H1 (cell line): ENCODE results near the gene GFOD1. TPM values are rescaled to one million over a fixed set of nuclear protein-coding genes. Genes with fewer than 3 reads are reported as not detected.
A peak's percentile ranks its signal among the peaks of the same experiment; 100 is the strongest.

Experiments used
- CTCF ChIA-PET: fragments of 300-600 bp; sonication (Branson Sonifier 250); formaldehyde crosslinking; loops from one replicate; lab custom pipeline; 2021; ENCODE audit not compliant: partially characterized antibody; lab: Charles Lee
- POLR2A ChIA-PET: fragments of 300-600 bp; sonication (Branson Sonifier 250); formaldehyde crosslinking; loops from one replicate; lab custom pipeline; 2021; ENCODE audit warnings: inconsistent platforms; ENCODE audit not compliant: partially characterized antibody; lab: Charles Lee
- DNase-seq, 2 experiments: peaks; one replicate each; pipeline versions ENCODE4 v3.0.0 to v3.0.0-alpha.2; 2010 to 2022; ENCODE audit warnings: low spot score in 2 of 2, low read depth in 1 of 2, mixed read lengths in 1 of 2
- FAIRE-seq: peaks from 2 replicates; lab custom pipeline; 2011; peaks lifted over from hg19 to GRCh38; lab: Jason Lieb, UNC
- H2AFZ ChIP-seq: 2 replicates; pipeline ENCODE4 v1.8.1; 2012; ENCODE audit warnings: low read length, inconsistent platforms
- H2AK5ac ChIP-seq: 2 replicates; pipeline ENCODE4 v1.6.1; 2013; ENCODE audit warnings: low read depth, low read length
- H2BK120ac ChIP-seq: replicated peaks from 2 replicates; pipeline ENCODE3; 2013; ENCODE audit warnings: low read depth, low read length, inconsistent platforms
- H2BK12ac ChIP-seq: 2 replicates; pipeline ENCODE4 v1.6.1; 2013; ENCODE audit warnings: low read depth, low read length
- H2BK15ac ChIP-seq: 2 replicates; pipeline ENCODE4 v1.6.1; 2013; ENCODE audit warnings: low read length
- H2BK20ac ChIP-seq: 2 replicates; pipeline ENCODE4 v1.6.1; 2013; ENCODE audit warnings: low read length
- H2BK5ac ChIP-seq: 2 replicates; pipeline ENCODE4 v1.6.1; 2013; ENCODE audit warnings: low read depth, low read length
- H3K14ac ChIP-seq: 2 replicates; pipeline ENCODE4 v1.6.1; 2013; ENCODE audit warnings: inconsistent platforms; ENCODE audit not compliant: insufficient read length
- H3K18ac ChIP-seq: 2 replicates; pipeline ENCODE4 v1.6.1; 2013; ENCODE audit warnings: low read length; ENCODE audit errors: extremely low read depth
- H3K23ac ChIP-seq: 2 replicates; pipeline ENCODE4 v1.6.1; 2013; ENCODE audit warnings: inconsistent platforms; ENCODE audit not compliant: insufficient read length
- H3K23me2 ChIP-seq: 2 replicates; pipeline ENCODE4 v1.6.1; 2013; ENCODE audit warnings: low read depth, low read length
- H3K27ac ChIP-seq: 2 replicates; pipeline ENCODE4 v1.6.1; 2011; ENCODE audit warnings: low read depth, low read length, inconsistent platforms
- H3K27me3 ChIP-seq, 4 experiments: replicated peaks in 1 of 4; 1 replicate in 1 of 4; 2 replicates in 3 of 4; pipeline versions ENCODE4 v1.6.1 to v1.8.1; 2011 to 2013; ENCODE audit warnings: low read length in 3 of 4, mild to moderate bottlenecking in 3 of 4, inconsistent platforms in 2 of 4, mixed read lengths in 2 of 4, moderate library complexity in 1 of 4; ENCODE audit not compliant: control insufficient read depth in 3 of 4, insufficient read depth in 3 of 4; ENCODE audit errors: extremely low read depth in 1 of 4
- H3K36me3 ChIP-seq, 4 experiments: 2 replicates each; pipeline versions ENCODE4 v1.6.1 to v1.8.1; 2011 to 2013; ENCODE audit warnings: mild to moderate bottlenecking in 4 of 4, low read length in 3 of 4, moderate library complexity in 2 of 4, control low read depth in 1 of 4, inconsistent platforms in 1 of 4; ENCODE audit not compliant: insufficient read depth in 4 of 4, control insufficient read depth in 2 of 4
- H3K4ac ChIP-seq: replicated peaks from 2 replicates; pipeline ENCODE3; 2013; ENCODE audit warnings: low read length, low read depth, mixed read lengths, inconsistent platforms; ENCODE audit not compliant: insufficient read length
- H3K4me1 ChIP-seq, 4 experiments: replicated peaks in 1 of 4; 1 replicate in 1 of 4; 2 replicates in 3 of 4; pipeline versions ENCODE4 v1.6.1 to v1.8.1; 2011 to 2013; ENCODE audit warnings: low read length in 3 of 4, inconsistent platforms in 2 of 4, mixed read lengths in 1 of 4; ENCODE audit not compliant: insufficient read depth in 4 of 4, control insufficient read depth in 3 of 4
- H3K4me2 ChIP-seq, 2 experiments: 2 replicates each; pipeline versions ENCODE4 v1.6.1 to v1.8.1; 2011 to 2013; ENCODE audit warnings: low read depth in 2 of 2, low read length in 2 of 2, control low read depth in 1 of 2, inconsistent platforms in 1 of 2, mild to moderate bottlenecking in 1 of 2; ENCODE audit not compliant: insufficient read depth in 1 of 2
- H3K4me3 ChIP-seq, 4 experiments: fragments of 200-600, 300-600 bp in 1 of 4; sonication (generic), shearing (Covaris generic), sonication (Bioruptor Twin) in 1 of 4; 2 replicates each; pipeline versions ENCODE4 v1.5.1 to v1.8.1; 2011 to 2016; ENCODE audit warnings: low read length in 4 of 4, low read depth in 3 of 4, control low read depth in 2 of 4, inconsistent platforms in 2 of 4, mild to moderate bottlenecking in 2 of 4, mixed read lengths in 1 of 4, moderate library complexity in 1 of 4; ENCODE audit not compliant: insufficient read depth in 2 of 4; ENCODE audit errors: extremely low read depth in 1 of 4
- H3K56ac ChIP-seq: replicated peaks from 2 replicates; pipeline ENCODE3; 2013; ENCODE audit warnings: low read depth, mild to moderate bottlenecking, mixed read lengths, low read length, inconsistent platforms; ENCODE audit not compliant: insufficient read length
- H3K79me1 ChIP-seq: 2 replicates; pipeline ENCODE4 v1.6.1; 2013; ENCODE audit warnings: low read depth, low read length, control low read depth
- H3K79me2 ChIP-seq, 2 experiments: 2 replicates each; pipeline versions ENCODE4 v1.6.1 to v1.8.1; 2012 to 2013; ENCODE audit warnings: low read length in 2 of 2, mild to moderate bottlenecking in 2 of 2, inconsistent platforms in 1 of 2; ENCODE audit not compliant: insufficient read depth in 2 of 2, control insufficient read depth in 1 of 2
- H3K9ac ChIP-seq, 4 experiments: replicated peaks in 1 of 4; 1 replicate in 1 of 4; 2 replicates in 3 of 4; pipeline versions ENCODE4 v1.6.1 to v1.8.1; 2011 to 2013; ENCODE audit warnings: low read depth in 3 of 4, low read length in 3 of 4, control low read depth in 2 of 4, mild to moderate bottlenecking in 2 of 4, moderate library complexity in 2 of 4, inconsistent platforms in 1 of 4; ENCODE audit errors: extremely low read depth in 1 of 4
- H3K9me3 ChIP-seq, 2 experiments: 2 replicates each; pipeline versions ENCODE4 v1.6.1 to v1.8.1; 2012 to 2013; ENCODE audit warnings: mild to moderate bottlenecking in 2 of 2, moderate library complexity in 2 of 2, control low read depth in 1 of 2, inconsistent platforms in 1 of 2, low read depth in 1 of 2, low read length in 1 of 2, mixed read lengths in 1 of 2; ENCODE audit not compliant: insufficient read depth in 2 of 2
- H4K20me1 ChIP-seq, 2 experiments: replicated peaks in 1 of 2; 2 replicates each; pipeline versions ENCODE3 to v1.8.1; 2011 to 2013; ENCODE audit warnings: inconsistent platforms in 2 of 2, low read length in 2 of 2, mild to moderate bottlenecking in 1 of 2; ENCODE audit not compliant: insufficient read depth in 2 of 2, control insufficient read depth in 1 of 2
- H4K5ac ChIP-seq: 2 replicates; pipeline ENCODE4 v1.6.1; 2013; ENCODE audit warnings: low read length, low read depth, mixed read lengths, inconsistent platforms; ENCODE audit not compliant: insufficient read length
- H4K8ac ChIP-seq: 2 replicates; pipeline ENCODE4 v1.8.0; 2013; ENCODE audit warnings: mild to moderate bottlenecking, moderate library complexity, low read length, inconsistent platforms; ENCODE audit not compliant: insufficient read depth; ENCODE audit errors: extremely low read depth
- H4K91ac ChIP-seq: replicated peaks from 2 replicates; pipeline ENCODE3; 2013; ENCODE audit warnings: low read length, mixed read lengths, inconsistent platforms; ENCODE audit not compliant: insufficient read length
- CBX5 ChIP-seq: fragments of 300-800, 300-1000 bp; sonication (generic); IDR thresholded peaks from 2 replicates; pipeline ENCODE4 v1.7.1; 2016; ENCODE audit warnings: antibody characterized with exemption, low read length, low read depth
- CEBPB ChIP-seq: IDR thresholded peaks from 2 replicates; pipeline ENCODE4 v1.6.1; 2012; ENCODE audit warnings: low read depth, low read length
- CHD1 ChIP-seq: IDR thresholded peaks from 2 replicates; pipeline ENCODE4 v1.6.1; 2012; ENCODE audit warnings: low read depth, low read length, improper control_type of control experiment
- GABPA ChIP-seq: IDR thresholded peaks from 2 replicates; pipeline ENCODE4 v1.6.1; 2011; ENCODE audit warnings: mild to moderate bottlenecking, low read length, moderate library complexity, borderline replicate concordance; ENCODE audit not compliant: insufficient read depth
- GTF2F1 ChIP-seq: IDR thresholded peaks from 2 replicates; pipeline ENCODE4 v1.6.1; 2012; ENCODE audit warnings: low read depth, low read length, improper control_type of control experiment, borderline replicate concordance
- HDAC2 ChIP-seq, 2 experiments: fragments of 300-600 bp in 1 of 2; sonication (generic) in 1 of 2; IDR thresholded peaks; 2 replicates each; pipeline ENCODE4 v1.6.1; 2011 to 2012; ENCODE audit warnings: low read depth in 2 of 2, low read length in 2 of 2, mild to moderate bottlenecking in 2 of 2, moderate library complexity in 2 of 2, borderline replicate concordance in 1 of 2, inconsistent platforms in 1 of 2
- NANOG ChIP-seq: IDR thresholded peaks from 2 replicates; pipeline ENCODE4 v1.6.1; 2011; ENCODE audit warnings: low read length, low read depth, mild to moderate bottlenecking, inconsistent platforms; ENCODE audit not compliant: insufficient read depth, poor library complexity, severe bottlenecking
- POLR2A ChIP-seq, 2 experiments: IDR thresholded peaks; 1 replicate in 1 of 2; 2 replicates in 1 of 2; pipeline ENCODE4 v1.6.1; 2011; ENCODE audit warnings: low read depth in 2 of 2, low read length in 2 of 2, mild to moderate bottlenecking in 2 of 2; ENCODE audit errors: control extremely low read depth in 1 of 2
- POLR2AphosphoS5 ChIP-seq: IDR thresholded peaks from 2 replicates; pipeline ENCODE4 v1.6.1; 2011; ENCODE audit warnings: low read depth, low read length
- SIN3A ChIP-seq, 2 experiments: IDR thresholded peaks in 1 of 2; conservative IDR thresholded peaks in 1 of 2; 2 replicates each; pipeline ENCODE4 v1.6.1; 2011 to 2012; ENCODE audit warnings: low read length in 2 of 2, improper control_type of control experiment in 1 of 2, low read depth in 1 of 2, mild to moderate bottlenecking in 1 of 2
- SUZ12 ChIP-seq: fragments of 200-600 bp; sonication (generic); IDR thresholded peaks from 2 replicates; pipeline ENCODE4 v1.6.1; 2012; ENCODE audit warnings: mild to moderate bottlenecking, inconsistent platforms, low read length, moderate library complexity, mixed read lengths
- TBP ChIP-seq: IDR thresholded peaks from 2 replicates; pipeline ENCODE4 v1.6.1; 2011; ENCODE audit warnings: low read depth, low read length, improper control_type of control experiment
- TEAD4 ChIP-seq: IDR thresholded peaks from 2 replicates; pipeline ENCODE4 v1.6.1; 2012; ENCODE audit warnings: low read depth, low read length, inconsistent platforms, mixed read lengths
- ZNF274 ChIP-seq: IDR thresholded peaks from 2 replicates; pipeline ENCODE4 v1.7.0; 2012; ENCODE audit warnings: low read length, borderline replicate concordance; ENCODE audit errors: extremely low read depth
- WGBS, 2 experiments: shearing (Covaris generic) in 1 of 2; methylation state at CpG; one replicate each; pipeline versions ENCODE4 v1.1.6 to v1.1.7; 2013 to 2015; ENCODE audit warnings: low lambda C conversion rate in 2 of 2, mixed read lengths in 2 of 2, inconsistent platforms in 1 of 2, low coverage in 1 of 2, missing lambda C conversion rate in 1 of 2; ENCODE audit not compliant: insufficient replicate concordance in 2 of 2, insufficient coverage in 1 of 2, insufficient read length in 1 of 2; ENCODE audit errors: extremely low coverage in 1 of 2, missing lambda C conversion rate in 1 of 2; 5-methylcytosine and 5-hydroxymethylcytosine counted together
- polyA plus RNA-seq, 7 experiments: library from polyadenylated mRNA; depleted of rRNA in 3 of 7; stranded (reverse) in 5 of 7; unstranded in 2 of 7; fragments of >200 nt in 5 of 7; fragments of 200-250 nt in 2 of 7; gene quantifications; 1 replicate in 5 of 7; 2 replicates in 1 of 7; 4 replicates in 1 of 7; pipeline versions ENCODE4 v1.2.1 to v1.2.3, GENCODE V29; 2011 to 2013; ENCODE audit warnings: missing spikeins in 2 of 7, mixed read lengths in 2 of 7
- total RNA-seq: library from RNA; stranded (reverse); fragmentation: NEBNext Ultra II Directional; extraction: Animal tissue kit (Norgen Biotek cat#: 25700); gene quantifications from 2 replicates; pipeline ENCODE4 v1.2.1, GENCODE V29; 2021

The GFOD1 gene
- total and polyA plus RNA-seq, 2 of the 8 experiments (the other 6 are each of a cell fraction or from before 2014, with no cell fraction given), result 2.5 to 8.8 TPM

GRCh38 chr6:13417431-13417830, 70.0 kb downstream of the GFOD1 start:
- peaks cover 6 to 15% (median 10%) of the 10 kb centered on the region in 4 experiments; a peak in 6 of 7 replicates for H3K4me1 ChIP-seq
- no peak overlapping the region for H3K9ac ChIP-seq
- ChIA-PET POLR2A (no interaction called here), CTCF (interaction anchor here (1.1 to 1.3 kb wide), 2 partner anchors 10 to 11 kb away, joined by 3 to 4 read pairs; no protein-coding TSS in a partner anchor)
- no peak overlapping the region for H3K14ac ChIP-seq
- no peak overlapping the region for H3K18ac ChIP-seq
- no peak for DNase-seq
- peak overlapping the region; percentile 67; the same call in 1 of the 2 replicates for H2BK20ac ChIP-seq
- 0 out of 2 replicates have a peak overlapping the region, but pooled peaks have one; percentile 66 for H2BK15ac ChIP-seq
- H4K20me1 ChIP-seq, result no peaks in the 10 kb centered on the region
- H3K23ac ChIP-seq, result no peak overlapping the region
- no peak overlapping the region for H3K4me2 ChIP-seq
- WGBS, 2 experiments, result 74% methylated on average over 6 of the region's 6 CpGs; no CpG with 5 or more reads in 1 of the 2 experiments
- H3K9me3 ChIP-seq, result no peaks in the 10 kb centered on the region
- no peaks in the 10 kb centered on the region for H3K23me2 ChIP-seq
- no peak overlapping the region for H2BK5ac ChIP-seq
- no peak overlapping the region for H3K4me3 ChIP-seq
- no peak overlapping the region for H2AK5ac ChIP-seq
- peak overlapping the region; percentile 10; the same call in 1 of the 2 replicates for H2BK12ac ChIP-seq
- no peak overlapping the region for H2BK120ac ChIP-seq
- no peak overlapping the region for H3K27ac ChIP-seq
- H4K5ac ChIP-seq, result no peak overlapping the region
- no peak for FAIRE-seq
- H2AFZ ChIP-seq, result no peak overlapping the region
- no peak overlapping the region for H4K8ac ChIP-seq
- H3K27me3 ChIP-seq, result no peaks in the 10 kb centered on the region
- H3K79me1 ChIP-seq, result no peaks in the 10 kb centered on the region; the same call in 1 of the 2 replicates
- H3K4ac ChIP-seq, result no peak overlapping the region
- no peaks in the 10 kb centered on the region for H3K79me2 ChIP-seq
- no peak overlapping the region for H4K91ac ChIP-seq
- no peaks in the 10 kb centered on the region for H3K36me3 ChIP-seq
- H3K56ac ChIP-seq, result no peak overlapping the region
- no peak for TF ChIP-seq POLR2A (IDR thresholded peaks at IDR 0.05; ENCODE audit: control extremely low read depth in 1 of 2, low read depth in 2 of 2, low read length in 2 of 2)
- no peak for TF ChIP-seq CEBPB
- no peak for TF ChIP-seq NANOG
- TF ChIP-seq POLR2AphosphoS5, result no peak
- TF ChIP-seq HDAC2 (IDR thresholded peaks at IDR 0.05; ENCODE audit: borderline replicate concordance in 1 of 2, low read depth in 2 of 2, low read length in 2 of 2), result no peak
- TF ChIP-seq TEAD4, result no peak
- TF ChIP-seq GABPA, result no peak
- no peak for TF ChIP-seq SUZ12
- TF ChIP-seq GTF2F1, result no peak
- TF ChIP-seq SIN3A (conservative IDR thresholded peaks at IDR 0.05 in 1 of 2, IDR thresholded peaks at IDR 0.05 in 1 of 2; ENCODE audit: low read depth in 1 of 2, low read length in 2 of 2), result no peak
- TF ChIP-seq ZNF274, result no peak
- no peak for TF ChIP-seq TBP
- no peak for TF ChIP-seq CHD1
- TF ChIP-seq CBX5, result no peak
